Neural cell (in vitro differentiated cells): ENCODE data around the gene RYR3. TPM values are rescaled to one million over a fixed set of nuclear protein-coding genes. Genes with fewer than 3 reads are reported as not detected.

Source experiments
- H2AFZ ChIP-seq: fragments of 200-600, 300-800 bp; sonication (generic), shearing (Covaris generic); 2 replicates; pipeline ENCODE4 v1.6.0; 2014; ENCODE audit warnings: low read depth, mild to moderate bottlenecking, antibody characterized with exemption, low read length, moderate library complexity
- H3F3A ChIP-seq: fragments of 200-600 bp; shearing (Covaris generic); 2 replicates; pipeline ENCODE4 v1.6.1; 2016; ENCODE audit warnings: mild to moderate bottlenecking, moderate library complexity, mixed read lengths, antibody characterized with exemption, low read length; ENCODE audit not compliant: insufficient read depth, poor library complexity, severe bottlenecking
- H3K27ac ChIP-seq: fragments of 200-600, 300-800 bp; sonication (generic), shearing (Covaris generic); 2 replicates; pipeline ENCODE4 v1.5.1; 2014; ENCODE audit warnings: mild to moderate bottlenecking, low read length, moderate library complexity
- H3K27me3 ChIP-seq: fragments of 300-800, 200-600 bp; sonication (generic), shearing (Covaris generic); 2 replicates; pipeline ENCODE4 v1.6.0; 2014; ENCODE audit warnings: mild to moderate bottlenecking, low read depth, low read length, moderate library complexity; ENCODE audit not compliant: insufficient read depth
- H3K36me3 ChIP-seq: fragments of 300-800, 200-600 bp; sonication (generic), shearing (Covaris generic); 2 replicates; pipeline ENCODE4 v1.5.1; 2014; ENCODE audit warnings: mild to moderate bottlenecking, antibody characterized with exemption, low read length, moderate library complexity; ENCODE audit not compliant: insufficient read depth
- H3K4me2 ChIP-seq: fragments of 300-800, 200-600 bp; sonication (generic), shearing (Covaris generic); 2 replicates; pipeline ENCODE4 v1.6.0; 2014; ENCODE audit warnings: mild to moderate bottlenecking, low read length
- H3K4me3 ChIP-seq: fragments of 300-800, 200-600 bp; sonication (generic), shearing (Covaris generic); 2 replicates; pipeline ENCODE4 v1.5.1; 2014; ENCODE audit warnings: mild to moderate bottlenecking, low read length, moderate library complexity
- H3K79me2 ChIP-seq: fragments of 200-600 bp; shearing (Covaris generic); replicated peaks from 2 replicates; pipeline ENCODE4 v1.6.0; 2014; ENCODE audit warnings: mild to moderate bottlenecking, low read length, moderate library complexity; ENCODE audit not compliant: insufficient read depth
- H3K9ac ChIP-seq: fragments of 300-800, 200-600 bp; sonication (generic), shearing (Covaris generic); 2 replicates; pipeline ENCODE4 v1.6.1; 2016; ENCODE audit warnings: mild to moderate bottlenecking, low read length, mixed read lengths
- H3K9me2 ChIP-seq: fragments of 200-600 bp; shearing (Covaris generic); 2 replicates; pipeline ENCODE4 v1.6.1; 2016; ENCODE audit warnings: mild to moderate bottlenecking, low read length, mixed read lengths; ENCODE audit not compliant: insufficient read depth
- H3K9me3 ChIP-seq: fragments of 200-600, 300-800 bp; sonication (generic), shearing (Covaris generic); 2 replicates; pipeline ENCODE4 v1.6.1; 2016; ENCODE audit warnings: mild to moderate bottlenecking, mixed run types, low read length, moderate library complexity, mixed read lengths
- H4K20me1 ChIP-seq: fragments of 200-600 bp; shearing (Covaris generic); 2 replicates; pipeline ENCODE4 v1.6.1; 2016; ENCODE audit warnings: mild to moderate bottlenecking, mixed run types; ENCODE audit not compliant: insufficient read depth
- CTCF ChIP-seq: fragments of 450-650 bp; IDR thresholded peaks from 2 replicates; pipeline ENCODE4 v1.5.1; 2014; ENCODE audit warnings: antibody characterized with exemption, mild to moderate bottlenecking, moderate library complexity; ENCODE audit not compliant: poor library complexity, severe bottlenecking
- EP300 ChIP-seq: fragments of 450-650 bp; conservative IDR thresholded peaks from 2 replicates; pipeline ENCODE4 v1.6.1; 2014; ENCODE audit warnings: antibody characterized with exemption, mild to moderate bottlenecking, moderate library complexity; ENCODE audit not compliant: poor library complexity, severe bottlenecking
- EZH2 ChIP-seq: fragments of 200-600, 300-800 bp; shearing (Covaris generic), sonication (generic); IDR thresholded peaks from 2 replicates; pipeline ENCODE4 v1.6.1; 2014; ENCODE audit warnings: antibody characterized with exemption, low read length, borderline replicate concordance, mild to moderate bottlenecking; ENCODE audit not compliant: insufficient read depth, poor library complexity, severe bottlenecking
- MXI1 ChIP-seq: fragments of 450-650 bp; conservative IDR thresholded peaks from 2 replicates; pipeline ENCODE4 v1.6.1; 2014; ENCODE audit warnings: antibody characterized with exemption, mild to moderate bottlenecking; ENCODE audit not compliant: poor library complexity, severe bottlenecking
- POLR2AphosphoS5 ChIP-seq: IDR thresholded peaks from 2 replicates; pipeline ENCODE4 v1.6.1; 2012
- RAD21 ChIP-seq: fragments of 450-650 bp; conservative IDR thresholded peaks from 2 replicates; pipeline ENCODE4 v1.6.1; 2014; ENCODE audit warnings: antibody characterized with exemption, mild to moderate bottlenecking, moderate library complexity
- REST ChIP-seq: IDR thresholded peaks from 2 replicates; pipeline ENCODE4 v1.6.1; 2012; ENCODE audit warnings: borderline replicate concordance
- SMC3 ChIP-seq: fragments of 450-650 bp; conservative IDR thresholded peaks from 2 replicates; pipeline ENCODE4 v1.6.1; 2014; ENCODE audit warnings: antibody characterized with exemption, mild to moderate bottlenecking, moderate library complexity; ENCODE audit not compliant: poor library complexity
- TAF1 ChIP-seq: IDR thresholded peaks from 2 replicates; pipeline ENCODE4 v1.6.1; 2012; ENCODE audit warnings: low read depth
- polyA plus RNA-seq: library from polyadenylated mRNA; depleted of rRNA; stranded (reverse); fragments of >200 nt; gene quantifications from 2 replicates; pipeline ENCODE4 v1.2.3, GENCODE V29; 2014
- small RNA-seq, 3 experiments: library from RNA; depleted of rRNA; stranded (forward); fragments of <200 nt; gene quantifications; one replicate each; pipeline ENCODE3, GENCODE V24; 2012

Gene RYR3
- polyA plus RNA-seq, 1 donor from 2014 or later = 12.6 TPM

- Histone ChIP-seq H3K79me2 (no peaks in the 10 kb centered on the region), H3K9ac (no peak overlapping the region), H4K20me1 (no peaks in the 10 kb centered on the region), H3K9me3 (no peaks in the 10 kb centered on the region), H3K4me2 (no peak overlapping the region), H3K4me3 (no peak overlapping the region), H3F3A (no peaks in the 10 kb centered on the region), H3K27ac (no peak overlapping the region), H3K9me2 (no peaks in the 10 kb centered on the region), H2AFZ (no peak overlapping the region), H3K27me3 (no peaks in the 10 kb centered on the region), H3K36me3 (no peaks in the 10 kb centered on the region)
- no peak for TF ChIP-seq RAD21
- TF ChIP-seq EP300 = no peak
- TF ChIP-seq POLR2AphosphoS5 = no peak
- TF ChIP-seq SMC3 = no peak
- TF ChIP-seq REST = no peak
- TF ChIP-seq MXI1 = no peak
- TF ChIP-seq TAF1 = no peak
- no peak for TF ChIP-seq EZH2
- no peak for TF ChIP-seq CTCF
Observed at GRCh38 chr15:33913459-33913858, 602.7 kb downstream of the RYR3 start.

Small RNA genes lying within 50 kb of the gene (small RNA-seq; reads per million reads assigned to genes)
- gene RF00019 = 0 to 1.2 (median 0) reads per million in 3 experiments

Other genes starting within 250 kb of the RYR3 start
- 0.26 and 0.40 TPM in 2 replicates for gene FMN1, start 116.3 kb upstream of the RYR3 start, polyA plus RNA-seq